Hepatocyte (in vitro differentiated cells): ENCODE data around the gene FBLN2.

Source experiments
- CTCF ChIP-seq: fragments of 200-600 bp; sonication (generic); IDR thresholded peaks from 2 replicates; pipeline ENCODE4 v1.5.1; 2016; ENCODE audit warnings: antibody characterized with exemption, mild to moderate bottlenecking; ENCODE audit not compliant: poor library complexity
- EZH2 ChIP-seq: fragments of 200-600 bp; sonication (generic); IDR thresholded peaks from 2 replicates; pipeline ENCODE4 v1.6.1; 2016; ENCODE audit warnings: antibody characterized with exemption, mild to moderate bottlenecking, borderline replicate concordance
- EZH2phosphoT487 ChIP-seq: fragments of 200-600 bp; sonication (generic); IDR thresholded peaks from one replicate; pipeline ENCODE4 v1.6.1; 2018; ENCODE audit warnings: antibody characterized with exemption, mild to moderate bottlenecking, low read depth, moderate library complexity; ENCODE audit not compliant: unreplicated experiment, severe bottlenecking

- TF ChIP-seq CTCF (no peak), EZH2 (no peak), EZH2phosphoT487 (no peak)
These were observed 34.6 kb downstream of the FBLN2 start for GRCh38 chr3:13583251-13584180.
